Hypothalamus (tissue), 51 donors: Measurements from ENCODE around the gene LRIG3.
"Not testable (repeated sequence)": the region's sequence is repeated elsewhere in the genome, so short reads cannot be mapped to it uniquely, and the experiment has no call there.

ENCODE experiments used
- DNase-seq, 51 donors: peaks; one replicate each; lab custom pipeline; 2025; lab: John Stamatoyannopoulos, UW

The LRIG3 gene

DNA sequence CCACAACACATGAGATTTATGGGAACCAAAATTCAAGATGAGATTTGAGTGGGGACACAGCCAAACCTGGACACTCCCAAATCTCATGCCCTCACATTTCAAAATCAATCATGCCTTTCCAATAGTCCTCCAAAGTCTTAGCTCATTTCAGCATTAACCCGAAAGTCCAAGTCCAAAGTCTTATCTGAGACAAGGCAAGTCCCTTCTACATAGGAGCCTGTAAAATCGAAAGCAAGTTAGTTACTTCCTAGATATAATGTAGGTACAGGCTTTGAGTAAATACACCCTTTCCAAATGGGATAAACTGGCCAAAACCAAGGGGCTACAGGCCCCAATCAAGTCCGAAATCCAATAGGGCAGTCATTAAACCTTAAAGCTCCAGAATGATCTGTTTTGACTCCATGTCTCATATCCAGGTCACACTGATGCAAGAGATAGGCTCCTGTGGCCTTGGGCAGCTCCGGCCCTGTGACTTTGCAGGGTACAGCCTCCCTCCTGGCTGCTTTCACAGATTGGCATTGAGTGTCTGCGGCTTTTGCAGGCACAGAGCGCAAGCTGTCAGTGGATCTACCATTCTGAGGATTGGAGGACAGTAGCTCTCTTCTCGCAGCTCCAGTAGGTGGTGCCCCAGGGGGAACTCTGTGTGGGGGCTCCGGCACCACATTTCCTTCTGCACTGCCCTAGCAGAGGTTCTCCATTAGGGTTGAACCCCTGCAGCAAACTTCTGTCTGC lies 60.1 kb downstream of the LRIG3 start:
- DNase-seq = no peak

DNA sequence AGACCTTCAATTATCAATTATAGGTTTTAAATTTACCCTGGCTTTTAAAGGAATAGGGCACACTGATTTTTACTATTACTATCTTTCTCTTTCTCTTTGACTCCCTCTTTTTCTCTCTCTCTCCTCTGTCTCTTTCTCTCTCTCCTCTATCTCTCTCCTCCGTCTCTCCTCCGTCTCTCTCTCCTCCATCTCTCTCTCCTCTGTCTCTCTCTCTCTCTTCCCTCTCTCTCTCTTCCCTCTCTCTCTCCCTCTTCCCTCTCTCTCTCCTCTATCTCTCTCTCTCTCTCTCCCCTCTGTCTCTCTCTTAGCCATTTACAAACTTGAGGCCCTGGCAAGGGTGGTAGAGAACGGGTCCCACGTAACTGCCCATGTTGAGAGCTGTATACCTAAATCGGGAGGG lies 62.3 kb downstream of the LRIG3 start:
- DNase-seq = no peak

DNA sequence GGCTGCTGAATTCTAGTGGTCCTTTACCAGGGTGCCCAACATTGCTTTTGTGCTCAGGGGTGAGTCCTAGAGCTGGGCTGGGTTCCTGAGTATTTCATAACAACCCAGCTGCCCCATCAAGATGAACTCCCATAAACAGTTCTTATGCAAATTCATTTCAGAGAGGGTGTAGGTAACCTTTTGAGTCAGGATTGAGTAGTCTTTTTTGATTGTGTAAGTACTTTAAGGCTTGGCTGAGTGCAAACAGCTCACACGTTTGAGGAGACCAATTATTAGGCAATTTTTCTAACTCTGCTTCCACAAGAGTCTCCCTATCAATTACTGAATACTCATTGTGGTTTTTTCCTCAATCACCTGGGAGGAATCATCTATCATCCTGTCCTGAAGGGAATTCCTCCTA lies 63.1 kb downstream of the LRIG3 start:
- DNase-seq = not testable (repeated sequence)

DNA sequence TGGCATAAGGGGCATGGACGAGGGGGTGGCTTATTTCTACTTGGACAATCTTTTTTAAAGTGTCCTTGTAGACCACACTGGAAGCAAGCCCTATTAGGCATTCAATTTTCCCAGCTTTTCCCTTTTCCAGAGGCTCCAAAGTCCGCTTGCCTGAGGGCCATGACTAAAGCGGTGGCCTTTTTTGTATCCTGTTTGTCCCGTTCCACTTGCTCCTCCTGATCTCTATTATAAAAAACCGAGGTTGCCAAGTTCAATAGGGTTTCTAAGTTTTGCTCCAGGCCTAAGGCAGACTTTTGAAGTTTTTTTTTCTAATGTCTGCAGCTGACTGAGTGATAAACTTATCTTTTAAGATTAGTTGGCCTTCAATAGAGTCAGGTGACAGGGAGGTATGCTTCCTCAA lies 64.7 kb downstream of the LRIG3 start:
- DNase-seq = not testable (repeated sequence)

DNA sequence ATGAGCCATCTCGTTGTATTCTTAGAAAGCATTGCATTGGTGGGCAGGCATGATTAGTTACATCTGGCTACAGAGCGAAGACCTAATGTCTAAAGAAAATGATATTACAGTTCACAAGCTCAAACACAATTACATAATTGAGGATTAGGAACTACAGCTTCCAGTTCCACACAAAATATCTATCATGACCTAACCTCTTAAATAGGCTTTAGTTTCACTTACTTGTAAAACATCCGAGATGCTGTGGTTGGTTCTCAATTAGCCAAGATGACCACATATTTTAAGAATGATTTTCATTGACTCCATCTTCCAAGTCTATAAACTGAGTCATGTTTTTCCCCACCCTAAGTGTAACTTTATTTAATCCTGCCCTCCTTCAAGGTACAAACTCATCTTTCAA lies 69.5 kb downstream of the LRIG3 start:
- DNase-seq = no peak

DNA sequence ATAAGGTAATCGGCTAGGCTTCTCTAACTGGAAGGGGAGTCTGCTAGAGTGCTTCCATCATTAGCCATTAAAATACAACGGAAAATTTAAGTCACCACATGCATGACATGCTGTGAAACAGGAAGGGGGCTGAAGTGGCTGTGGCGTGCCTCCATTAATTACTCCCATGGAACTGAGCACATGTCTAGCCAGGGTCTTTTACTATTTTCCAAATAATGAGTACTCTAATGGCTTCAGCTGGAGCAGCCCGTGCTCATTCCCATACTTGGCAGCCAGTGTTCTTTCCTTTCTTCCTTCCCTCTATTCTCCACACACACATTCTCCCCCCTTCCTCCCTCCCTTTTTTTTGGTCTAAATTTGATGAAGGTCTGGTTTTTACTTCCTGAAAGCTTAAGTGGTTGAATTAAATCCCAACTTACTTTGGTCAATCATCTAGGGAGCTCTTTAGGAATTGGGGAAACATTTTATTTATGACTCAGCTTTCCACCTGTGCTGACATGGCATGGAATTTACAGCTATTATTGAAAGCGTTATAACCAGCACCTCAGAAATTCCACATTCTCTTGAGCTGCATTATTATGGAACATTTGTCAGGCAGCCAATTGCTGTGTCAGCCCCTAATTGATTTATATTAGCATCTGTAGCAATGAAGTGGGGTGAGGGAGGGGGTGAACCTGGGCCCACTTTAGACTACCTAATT lies 72.3 kb downstream of the LRIG3 start:
- DNase-seq = no peak

DNA sequence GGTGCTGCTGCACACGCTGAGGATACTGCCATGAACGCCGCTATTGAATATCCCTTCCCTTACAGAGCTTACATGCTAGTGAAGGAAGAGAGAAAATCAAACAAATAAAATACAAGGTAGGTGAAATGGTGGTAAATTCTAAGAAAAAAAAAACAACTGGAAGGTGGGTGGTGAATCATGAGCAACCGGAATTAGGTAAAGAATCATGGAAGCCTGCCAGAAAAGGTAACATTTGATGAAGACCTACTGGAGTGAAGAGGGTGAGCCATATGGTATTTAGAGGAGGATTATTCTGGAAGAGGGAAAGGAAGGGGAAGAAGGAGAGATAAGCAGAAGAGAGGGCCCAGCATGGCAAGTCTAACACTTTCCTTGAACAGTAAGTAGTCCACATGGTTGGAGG lies 76.1 kb downstream of the LRIG3 start:
- DNase-seq = no peak

DNA sequence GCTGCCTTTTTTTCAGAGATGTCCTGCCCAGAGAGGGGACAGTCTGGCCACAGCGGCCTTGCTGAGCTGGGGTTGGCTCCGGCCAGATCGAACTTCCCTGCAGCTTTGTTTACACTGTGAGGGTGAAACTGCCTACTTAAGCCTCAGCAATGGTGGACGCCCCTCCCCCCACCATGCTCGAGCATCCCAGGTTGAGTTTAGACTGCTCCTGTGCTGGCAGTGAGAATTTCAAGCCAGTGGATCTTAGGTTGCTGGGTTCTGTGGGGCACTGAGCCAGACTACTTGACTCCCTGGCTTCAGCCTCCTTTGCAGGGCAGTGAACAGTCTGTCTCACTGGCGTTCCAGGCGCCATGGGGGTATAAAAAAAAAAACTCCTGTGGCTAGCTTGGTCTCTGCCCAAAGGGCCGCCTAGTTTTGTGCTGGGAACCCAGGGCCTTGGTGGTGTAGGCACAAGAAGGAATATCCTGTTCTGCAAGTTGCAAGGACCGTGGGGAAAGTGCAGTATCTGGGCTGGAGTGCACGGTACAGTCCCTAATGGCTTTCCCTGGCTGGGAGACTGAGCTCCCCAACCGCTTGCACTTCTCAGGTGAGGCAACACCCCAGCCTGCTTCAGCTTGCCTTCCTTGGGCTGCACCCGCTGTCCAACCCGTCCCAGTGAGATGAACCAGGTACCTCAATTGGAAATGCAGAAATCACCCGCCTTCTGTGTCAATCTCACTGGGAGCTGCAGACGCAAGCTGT lies 79.1 kb downstream of the LRIG3 start:
- DNase-seq = peak in 2 of 51 donors; percentile 3 to 13

DNA sequence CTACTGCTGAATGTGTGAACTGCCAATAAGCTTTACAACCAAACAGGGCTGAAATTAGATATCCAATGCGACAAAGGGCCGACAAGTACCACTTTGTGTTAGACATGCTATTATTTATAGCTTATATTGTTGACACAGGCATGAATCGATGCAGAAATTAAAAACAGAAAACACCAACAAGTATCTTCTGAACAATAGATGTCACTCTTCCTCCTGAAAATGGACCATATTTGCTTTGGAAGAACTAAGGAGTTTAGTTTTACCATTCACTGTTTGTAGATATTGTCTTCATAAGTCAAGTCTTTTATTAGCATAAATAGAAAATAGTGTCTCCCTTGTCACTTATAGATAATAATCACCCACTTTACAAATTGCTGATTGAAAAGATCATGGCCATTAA lies 86.5 kb downstream of the LRIG3 start:
- peak in 1 of 51 donors; percentile 4 for DNase-seq

DNA sequence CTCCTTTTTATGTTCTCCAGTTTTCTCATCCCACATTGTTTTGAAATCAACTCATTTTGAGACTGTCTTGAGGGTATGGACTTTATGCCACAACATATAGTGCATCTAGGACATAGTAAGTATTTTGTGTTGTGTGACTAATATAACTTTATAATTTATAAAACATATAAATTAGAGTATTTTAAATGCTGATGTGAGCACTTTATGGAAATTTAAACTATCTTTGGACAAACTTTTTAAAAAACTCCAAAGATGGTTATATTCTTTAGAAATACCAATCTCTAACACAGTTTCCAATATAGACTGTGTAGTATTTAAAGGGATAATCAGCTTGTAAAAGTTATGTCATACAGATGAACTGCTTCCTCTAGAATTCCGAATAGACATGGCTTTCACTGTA lies 87.4 kb downstream of the LRIG3 start:
- no peak for DNase-seq
